Stimulated activated CD4-positive, alpha-beta T cell treated with anti-CD3 and anti-CD28 coated beads, TNF-alpha, amount 100 ng/mL, for 24 hours (primary cell): ENCODE measurements around the gene COG8.

Experiments used
- DNase-seq, 3 experiments: peaks; one replicate each; pipeline ENCODE4 v3.0.0-alpha.2; 2020; ENCODE audit warnings: low read depth in 3 of 3

The COG8 gene

GRCh38 chr16:69345923-69346322, 6.6 kb upstream of the COG8 start:
- DNase-seq = no peak

GRCh38 chr16:69344171-69344570, 4.8 kb upstream of the COG8 start:
- DNase-seq = no peak

GRCh38 chr16:69340095-69340644, 806 bp upstream of the COG8 start:
- DNase-seq = peak in 1 of 3 experiments; percentile 35

- DNase-seq = no peak
These were observed 641 bp downstream of the COG8 start for GRCh38 chr16:69338557-69339288.

- no peak for DNase-seq
These were observed 4.7 kb downstream of the COG8 start for GRCh38 chr16:69334696-69335095.

GRCh38 chr16:69330286-69331109, 8.9 kb downstream of the COG8 start, which contains the start of gene PDF:
TSS of gene PDF (minus strand) at chr16:69330588. CDS start at chr16:69330570, 18 bp downstream.
- peak; percentile 71 to 87 (median 72) for DNase-seq

- DNase-seq = peak in 1 of 3 experiments; percentile 42
These were observed 9.7 kb downstream of the COG8 start for GRCh38 chr16:69329369-69330285.

GRCh38 chr16:69328854-69329316, 10.5 kb downstream of the COG8 start:
- no peak for DNase-seq

GRCh38 chr16:69327585-69328310, 11.6 kb downstream of the COG8 start:
- DNase-seq = no peak

GRCh38 chr16:69326172-69326873, 13.0 kb downstream of the COG8 start:
- DNase-seq = no peak

- no peak for DNase-seq
These were observed 13.6 kb downstream of the COG8 start for GRCh38 chr16:69325784-69326171.

- DNase-seq = no peak
These were observed 14.6 kb downstream of the COG8 start for GRCh38 chr16:69324585-69325253.

GRCh38 chr16:69324013-69324531, 15.3 kb downstream of the COG8 start:
- DNase-seq = no peak

GRCh38 chr16:69323415-69323814, 15.9 kb downstream of the COG8 start:
- no peak for DNase-seq

GRCh38 chr16:69322343-69322742, 17.0 kb downstream of the COG8 start:
- DNase-seq = no peak

- no peak for DNase-seq
These were observed 18.3 kb downstream of the COG8 start for GRCh38 chr16:69321080-69321479.

- DNase-seq = no peak
These were observed 18.7 kb downstream of the COG8 start for GRCh38 chr16:69320740-69321073.

GRCh38 chr16:69319826-69320739, 19.3 kb downstream of the COG8 start:
- DNase-seq = no peak
